Astrocyte (in vitro differentiated cells and primary cell): ENCODE data around the gene NDUFV1. TPM values are rescaled to one million over a fixed set of nuclear protein-coding genes. Genes with fewer than 3 reads are reported as not detected.

Experiments used
- DNase-seq: peaks from one replicate; pipeline ENCODE4 v3.0.0-alpha.2; 2010; ENCODE audit warnings: low read depth
- FAIRE-seq: peaks from 2 replicates; lab custom pipeline; 2011; peaks lifted over from hg19 to GRCh38; lab: Jason Lieb, UNC
- H2AFZ ChIP-seq: 2 replicates; pipeline ENCODE4 v1.6.0; 2012; ENCODE audit warnings: low read depth, low read length, inconsistent platforms
- H3K27ac ChIP-seq: 2 replicates; pipeline ENCODE4 v1.5.1; 2011; ENCODE audit warnings: low read depth, low read length, inconsistent platforms
- H3K27me3 ChIP-seq: 2 replicates; pipeline ENCODE4 v1.6.0; 2011; ENCODE audit warnings: low read length, inconsistent platforms; ENCODE audit not compliant: insufficient read depth
- H3K36me3 ChIP-seq: 2 replicates; pipeline ENCODE4 v1.5.1; 2011; ENCODE audit warnings: low read length, inconsistent platforms; ENCODE audit not compliant: insufficient read depth
- H3K4me1 ChIP-seq: 2 replicates; pipeline ENCODE4 v1.5.1; 2011; ENCODE audit warnings: low read length, inconsistent platforms; ENCODE audit not compliant: insufficient read depth
- H3K4me2 ChIP-seq: 2 replicates; pipeline ENCODE4 v1.6.0; 2012; ENCODE audit warnings: low read length, inconsistent platforms
- H3K4me3 ChIP-seq: 2 replicates; pipeline ENCODE4 v1.5.1; 2011; ENCODE audit warnings: low read depth, mild to moderate bottlenecking, low read length, inconsistent platforms; ENCODE audit not compliant: insufficient read depth
- H3K79me2 ChIP-seq: 2 replicates; pipeline ENCODE4 v1.6.0; 2012; ENCODE audit warnings: mild to moderate bottlenecking, low read length, inconsistent platforms; ENCODE audit not compliant: insufficient read depth
- H3K9ac ChIP-seq: 2 replicates; pipeline ENCODE4 v1.6.0; 2012; ENCODE audit warnings: mild to moderate bottlenecking, low read length, inconsistent platforms
- H3K9me3 ChIP-seq: 2 replicates; pipeline ENCODE4 v1.5.1; 2012; ENCODE audit warnings: low read depth, mild to moderate bottlenecking, low read length, inconsistent platforms; ENCODE audit not compliant: insufficient read depth
- H4K20me1 ChIP-seq: 2 replicates; pipeline ENCODE4 v1.6.0; 2012; ENCODE audit warnings: low read length, inconsistent platforms; ENCODE audit not compliant: insufficient read depth
- H3K27ac Mint-ChIP-seq: one replicate; pipeline ENCODE4 v1.8.0; 2021; ENCODE audit warnings: mild to moderate bottlenecking, mixed read lengths; ENCODE audit not compliant: unreplicated experiment
- H3K27me3 Mint-ChIP-seq: one replicate; pipeline ENCODE4 v1.8.0; 2021; ENCODE audit warnings: low read depth, mixed read lengths; ENCODE audit not compliant: unreplicated experiment
- H3K36me3 Mint-ChIP-seq: one replicate; pipeline ENCODE4 v1.8.0; 2021; ENCODE audit warnings: low read depth, mixed read lengths; ENCODE audit not compliant: unreplicated experiment
- H3K4me1 Mint-ChIP-seq: one replicate; pipeline ENCODE4 v1.8.0; 2021; ENCODE audit warnings: low read depth, mixed read lengths; ENCODE audit not compliant: unreplicated experiment
- H3K4me3 Mint-ChIP-seq: one replicate; pipeline ENCODE4 v1.8.0; 2021; ENCODE audit warnings: mild to moderate bottlenecking, moderate library complexity, mixed read lengths; ENCODE audit not compliant: unreplicated experiment
- H3K9me3 Mint-ChIP-seq: one replicate; pipeline ENCODE4 v1.8.0; 2021; ENCODE audit warnings: mild to moderate bottlenecking, mixed read lengths; ENCODE audit not compliant: unreplicated experiment
- EZH2 ChIP-seq: IDR thresholded peaks from 2 replicates; pipeline ENCODE4 v1.6.1; 2012; ENCODE audit warnings: mild to moderate bottlenecking, low read length, inconsistent platforms; ENCODE audit not compliant: insufficient read depth
- total RNA-seq: library from RNA; stranded (reverse); gene quantifications from 2 replicates; pipeline ENCODE4 v1.2.1, GENCODE V29; 2021
- TF ChIP-seq, protein P1 (sequence below): IDR thresholded peaks from 2 replicates; pipeline ENCODE4 v1.5.1; 2011; ENCODE audit warnings: low read depth, mild to moderate bottlenecking, inconsistent platforms, low read length, moderate library complexity; ENCODE audit not compliant: insufficient read depth

The NDUFV1 gene
- total RNA-seq, 1 donor from 2014 or later, result 117 TPM

DNA sequence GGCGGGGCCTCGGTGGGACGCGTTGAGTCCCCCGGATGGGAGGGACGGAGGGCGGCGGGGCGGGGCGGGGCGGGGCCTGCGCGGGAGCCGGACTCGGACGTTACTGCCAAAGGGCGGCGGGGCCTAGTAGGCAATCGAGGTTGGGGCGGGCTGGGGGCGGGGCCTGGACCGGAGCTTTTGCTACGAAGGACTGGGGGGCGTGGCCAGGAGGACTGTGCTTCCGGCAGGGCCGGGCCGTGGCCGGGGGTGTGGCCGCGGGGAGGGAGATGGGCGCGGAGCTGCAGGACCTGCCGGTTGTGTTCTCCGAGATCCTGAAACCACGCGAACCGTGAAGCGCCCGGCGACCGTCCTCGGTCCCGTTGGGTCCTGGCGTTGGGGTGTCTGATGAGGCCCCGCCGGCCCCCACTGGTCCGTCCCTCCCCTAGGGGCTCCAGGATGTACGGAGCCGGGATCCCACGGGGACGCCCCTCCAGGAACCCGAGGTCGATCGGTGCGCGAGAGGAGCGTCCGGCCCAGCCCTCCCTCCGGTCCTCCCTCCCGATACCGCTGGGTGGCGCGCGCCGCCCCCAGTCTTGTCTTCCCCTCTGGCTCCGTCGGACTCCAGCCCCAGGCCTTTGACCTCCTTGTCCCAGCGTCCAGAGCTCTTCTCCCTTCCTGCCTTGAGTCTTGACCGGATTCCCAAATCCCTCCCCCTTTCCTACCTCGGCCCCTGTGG, 23.6 kb downstream of the NDUFV1 start:
- no peak for FAIRE-seq
- H3K27me3 Mint-ChIP-seq, result peaks cover 5% of the 10 kb centered on the region
- H3K9ac ChIP-seq, result peak overlapping the region; percentile 71

DNA sequence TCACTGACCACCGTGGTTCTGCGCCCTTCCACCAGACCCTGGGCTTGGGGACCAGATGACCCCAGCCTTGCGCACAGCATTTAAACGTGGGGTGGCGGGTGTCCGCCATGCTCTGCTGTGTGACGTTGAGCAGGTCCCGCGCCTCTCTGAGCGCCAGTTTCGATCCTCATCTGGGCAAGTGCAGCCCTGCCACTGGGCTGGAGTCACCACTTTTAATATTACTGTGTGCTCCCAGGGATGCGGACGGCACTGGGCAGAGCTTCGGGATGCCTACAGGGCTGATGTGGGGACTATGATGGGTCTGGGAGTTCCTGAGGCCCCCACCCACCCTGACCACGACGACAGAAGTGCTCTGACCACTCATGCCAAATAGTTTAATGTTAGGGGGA, 24.2 kb downstream of the NDUFV1 start:
- Mint-ChIP-seq H3K4me3 (peak overlapping the region; percentile 88), H3K27me3 (peaks cover 8% of the 10 kb centered on the region), H3K9me3 (no peaks in the 10 kb centered on the region), H3K27ac (peak overlapping the region; percentile 89), H3K36me3 (peaks cover 3% of the 10 kb centered on the region), H3K4me1 (no peaks in the 10 kb centered on the region)
- FAIRE-seq, result no peak
- Histone ChIP-seq H3K4me1 (peaks cover 8% of the 10 kb centered on the region), H4K20me1 (no peaks in the 10 kb centered on the region), H3K79me2 (no peaks in the 10 kb centered on the region), H3K9me3 (no peaks in the 10 kb centered on the region), H3K27ac (no peak overlapping the region), H3K4me2 (peak overlapping the region; percentile 96), H3K27me3 (no peaks in the 10 kb centered on the region), H3K36me3 (no peaks in the 10 kb centered on the region), H3K9ac (peak overlapping the region; percentile 71), H2AFZ (peak overlapping the region; percentile 98), H3K4me3 (peak overlapping the region; percentile 71)
- TF ChIP-seq, protein P1, sequence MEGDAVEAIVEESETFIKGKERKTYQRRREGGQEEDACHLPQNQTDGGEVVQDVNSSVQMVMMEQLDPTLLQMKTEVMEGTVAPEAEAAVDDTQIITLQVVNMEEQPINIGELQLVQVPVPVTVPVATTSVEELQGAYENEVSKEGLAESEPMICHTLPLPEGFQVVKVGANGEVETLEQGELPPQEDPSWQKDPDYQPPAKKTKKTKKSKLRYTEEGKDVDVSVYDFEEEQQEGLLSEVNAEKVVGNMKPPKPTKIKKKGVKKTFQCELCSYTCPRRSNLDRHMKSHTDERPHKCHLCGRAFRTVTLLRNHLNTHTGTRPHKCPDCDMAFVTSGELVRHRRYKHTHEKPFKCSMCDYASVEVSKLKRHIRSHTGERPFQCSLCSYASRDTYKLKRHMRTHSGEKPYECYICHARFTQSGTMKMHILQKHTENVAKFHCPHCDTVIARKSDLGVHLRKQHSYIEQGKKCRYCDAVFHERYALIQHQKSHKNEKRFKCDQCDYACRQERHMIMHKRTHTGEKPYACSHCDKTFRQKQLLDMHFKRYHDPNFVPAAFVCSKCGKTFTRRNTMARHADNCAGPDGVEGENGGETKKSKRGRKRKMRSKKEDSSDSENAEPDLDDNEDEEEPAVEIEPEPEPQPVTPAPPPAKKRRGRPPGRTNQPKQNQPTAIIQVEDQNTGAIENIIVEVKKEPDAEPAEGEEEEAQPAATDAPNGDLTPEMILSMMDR, result no peak
- TF ChIP-seq EZH2, result no peak
- no peak for DNase-seq

More for the DNA sequence above, 23.6 kb downstream of the NDUFV1 start:
- no peaks in the 10 kb centered on the region for H3K27me3 ChIP-seq
- H2AFZ ChIP-seq, result peak overlapping the region; percentile 98
- TF ChIP-seq, protein P1, result peak; percentile 36
- TF ChIP-seq EZH2, result no peak
- H3K27ac ChIP-seq, result peak overlapping the region; percentile 60
- Mint-ChIP-seq H3K9me3 (no peaks in the 10 kb centered on the region), H3K27ac (peak overlapping the region; percentile 89), H3K36me3 (peaks cover 5% of the 10 kb centered on the region), H3K4me3 (peak overlapping the region; percentile 88), H3K4me1 (no peaks in the 10 kb centered on the region)
- no peaks in the 10 kb centered on the region for H4K20me1 ChIP-seq
- H3K36me3 ChIP-seq, result no peaks in the 10 kb centered on the region
- peak overlapping the region; percentile 96 for H3K4me2 ChIP-seq
- peak overlapping the region; percentile 71 for H3K4me3 ChIP-seq
- peak; percentile 82 for DNase-seq
- no peaks in the 10 kb centered on the region for H3K9me3 ChIP-seq
- no peaks in the 10 kb centered on the region for H3K79me2 ChIP-seq
- H3K4me1 ChIP-seq, result peaks cover 8% of the 10 kb centered on the region

DNA sequence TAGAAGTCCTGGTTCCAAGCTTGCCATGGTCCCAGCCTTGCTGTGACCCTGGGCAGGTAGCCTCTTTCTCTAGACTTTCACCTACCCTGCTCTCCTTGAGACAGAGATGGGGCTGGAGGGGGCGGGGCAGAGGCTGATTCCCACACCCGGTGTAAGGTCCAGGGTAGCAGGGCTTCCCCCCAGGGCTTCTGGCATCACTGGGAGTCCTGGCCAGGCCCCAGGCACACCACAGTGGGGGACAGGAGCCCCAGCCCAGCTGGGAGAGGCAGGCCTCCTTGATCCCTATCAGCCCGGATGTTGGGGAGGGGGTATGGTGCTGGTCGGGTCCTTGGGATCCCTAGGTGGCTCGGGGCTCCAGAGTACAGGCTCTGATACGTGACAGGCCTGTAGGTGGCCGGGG, 24.7 kb downstream of the NDUFV1 start:
- no peak overlapping the region for H3K27ac ChIP-seq
- H3K9me3 ChIP-seq, result no peaks in the 10 kb centered on the region
- no peak overlapping the region for H2AFZ ChIP-seq
- H3K4me2 ChIP-seq, result no peak overlapping the region
- H3K4me1 ChIP-seq, result peaks cover 8% of the 10 kb centered on the region
- no peak overlapping the region for H3K9ac ChIP-seq
- no peaks in the 10 kb centered on the region for H3K27me3 ChIP-seq
- H3K36me3 ChIP-seq, result no peaks in the 10 kb centered on the region
- H3K36me3 Mint-ChIP-seq, result peaks cover 3% of the 10 kb centered on the region
- H3K4me1 Mint-ChIP-seq, result no peaks in the 10 kb centered on the region
- H3K27me3 Mint-ChIP-seq, result peaks cover 8% of the 10 kb centered on the region
- FAIRE-seq (no peak), DNase-seq (no peak)
- no peak overlapping the region for H3K4me3 Mint-ChIP-seq
- no peaks in the 10 kb centered on the region for H3K9me3 Mint-ChIP-seq
- H4K20me1 ChIP-seq, result no peaks in the 10 kb centered on the region
- no peak overlapping the region for H3K27ac Mint-ChIP-seq
- H3K4me3 ChIP-seq, result no peak overlapping the region
- no peaks in the 10 kb centered on the region for H3K79me2 ChIP-seq
- TF ChIP-seq, protein P1, result no peak
- TF ChIP-seq EZH2, result no peak
